Cardiac fibroblast (primary cell): ENCODE measurements around the gene CARD10.
A peak's percentile ranks its signal among the peaks of the same experiment; 100 is the strongest.

Source experiments
- DNase-seq, 2 donors: peaks; one replicate each; pipeline versions ENCODE4 v3.0.0 to v3.0.0-alpha.2; 2010; ENCODE audit warnings: low read depth in 2 of 2
- H3K4me3 ChIP-seq, 2 donors: replicated peaks in 1 of 2; 1 replicate in 1 of 2; 2 replicates in 1 of 2; pipeline ENCODE4 v1.5.1; 2011; ENCODE audit warnings: low read depth in 2 of 2, low read length in 2 of 2, mild to moderate bottlenecking in 2 of 2, moderate library complexity in 1 of 2
- CTCF ChIP-seq: IDR thresholded peaks from one replicate; pipeline ENCODE4 v1.5.1; 2011; ENCODE audit warnings: low read depth, mild to moderate bottlenecking, low read length, inconsistent platforms

Gene CARD10, protein sequence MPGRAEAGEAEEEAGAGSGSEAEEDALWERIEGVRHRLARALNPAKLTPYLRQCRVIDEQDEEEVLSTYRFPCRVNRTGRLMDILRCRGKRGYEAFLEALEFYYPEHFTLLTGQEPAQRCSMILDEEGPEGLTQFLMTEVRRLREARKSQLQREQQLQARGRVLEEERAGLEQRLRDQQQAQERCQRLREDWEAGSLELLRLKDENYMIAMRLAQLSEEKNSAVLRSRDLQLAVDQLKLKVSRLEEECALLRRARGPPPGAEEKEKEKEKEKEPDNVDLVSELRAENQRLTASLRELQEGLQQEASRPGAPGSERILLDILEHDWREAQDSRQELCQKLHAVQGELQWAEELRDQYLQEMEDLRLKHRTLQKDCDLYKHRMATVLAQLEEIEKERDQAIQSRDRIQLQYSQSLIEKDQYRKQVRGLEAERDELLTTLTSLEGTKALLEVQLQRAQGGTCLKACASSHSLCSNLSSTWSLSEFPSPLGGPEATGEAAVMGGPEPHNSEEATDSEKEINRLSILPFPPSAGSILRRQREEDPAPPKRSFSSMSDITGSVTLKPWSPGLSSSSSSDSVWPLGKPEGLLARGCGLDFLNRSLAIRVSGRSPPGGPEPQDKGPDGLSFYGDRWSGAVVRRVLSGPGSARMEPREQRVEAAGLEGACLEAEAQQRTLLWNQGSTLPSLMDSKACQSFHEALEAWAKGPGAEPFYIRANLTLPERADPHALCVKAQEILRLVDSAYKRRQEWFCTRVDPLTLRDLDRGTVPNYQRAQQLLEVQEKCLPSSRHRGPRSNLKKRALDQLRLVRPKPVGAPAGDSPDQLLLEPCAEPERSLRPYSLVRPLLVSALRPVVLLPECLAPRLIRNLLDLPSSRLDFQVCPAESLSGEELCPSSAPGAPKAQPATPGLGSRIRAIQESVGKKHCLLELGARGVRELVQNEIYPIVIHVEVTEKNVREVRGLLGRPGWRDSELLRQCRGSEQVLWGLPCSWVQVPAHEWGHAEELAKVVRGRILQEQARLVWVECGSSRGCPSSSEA

DNA sequence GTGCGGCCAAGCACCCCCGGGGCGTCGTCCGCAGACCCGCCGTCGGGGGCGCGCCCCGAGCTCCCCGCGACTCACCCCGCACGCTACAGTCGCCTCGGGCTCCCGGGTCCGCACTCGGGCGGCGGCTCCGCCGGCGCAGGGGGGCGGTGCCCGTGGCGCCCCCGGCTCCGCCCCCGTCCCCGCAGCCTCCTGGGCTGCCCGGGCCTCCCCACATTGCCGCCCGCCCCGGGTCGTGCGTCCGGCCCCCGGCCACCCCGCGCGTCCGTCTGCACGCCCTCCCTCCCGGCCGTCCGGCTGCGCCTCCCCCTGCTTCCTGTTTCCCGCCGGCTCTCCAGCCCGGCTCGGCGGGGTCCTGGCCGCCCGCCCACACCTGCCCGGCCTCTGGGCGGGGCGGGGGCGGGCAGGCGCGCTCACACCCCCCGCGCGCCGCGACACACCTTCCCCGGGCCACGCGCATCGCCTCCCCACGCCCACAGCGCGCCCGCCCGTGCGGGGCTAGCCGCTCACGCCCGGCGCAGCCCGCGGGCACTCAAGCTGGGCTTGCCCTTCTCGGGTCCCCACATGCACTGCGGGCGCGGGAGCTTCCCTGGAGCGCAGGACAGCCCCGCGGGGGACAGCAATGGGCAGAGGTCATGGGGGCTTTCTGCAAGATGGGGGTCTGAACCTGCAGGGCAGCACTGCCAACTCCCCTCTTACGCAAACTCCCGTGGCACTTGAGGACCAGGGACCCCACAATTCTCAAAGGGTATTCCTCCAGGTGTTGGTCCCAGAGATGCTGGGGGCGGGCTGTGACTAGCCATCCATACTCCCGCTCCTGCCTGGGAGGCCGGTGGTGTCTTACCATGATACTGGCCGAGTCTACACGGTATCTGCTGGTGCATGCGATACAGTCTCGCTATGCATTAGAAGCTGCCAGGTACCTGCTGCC lies at the start of gene CARD10:
CARD10 (minus strand) TSS at position 148 of the 928 bp plus-strand sequence. CDS start 215 bp downstream, outside the sequence.
- DNase-seq, result peak in 1 of 2 donors; percentile 42
- peak within 1 kb of the TSS; percentile 50 to 65 for H3K4me3 ChIP-seq
- TF ChIP-seq CTCF, result no peak

GRCh38 chr22:37568448-37569008 lies 49.3 kb upstream of the CARD10 start:
- no peak for TF ChIP-seq CTCF
- no peak for DNase-seq

DNA sequence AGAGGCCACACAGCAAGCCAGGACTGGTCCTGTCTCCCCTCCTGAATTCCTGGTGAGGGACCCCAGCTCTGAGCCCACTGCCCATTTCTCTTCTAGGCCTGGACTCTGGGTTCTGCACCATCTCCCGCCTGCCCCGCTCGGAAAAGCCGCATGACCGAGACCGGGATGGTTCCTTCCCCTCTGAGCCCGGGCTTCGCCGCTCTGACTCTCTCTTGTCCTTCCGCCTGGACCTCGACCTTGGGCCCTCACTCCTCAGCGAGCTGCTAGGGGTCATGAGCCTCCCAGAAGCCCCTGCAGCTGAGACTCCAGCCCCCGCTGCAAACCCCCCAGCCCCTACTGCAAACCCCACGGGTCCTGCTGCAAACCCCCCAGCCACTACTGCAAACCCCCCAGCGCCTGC lies 48.8 kb upstream of the CARD10 start:
- H3K4me3 ChIP-seq, result no peak overlapping the region
- DNase-seq, result no peak
- TF ChIP-seq CTCF, result no peak

More at GRCh38 chr22:37568448-37569008, 49.3 kb upstream of the CARD10 start:
- H3K4me3 ChIP-seq, result no peak overlapping the region

- H3K4me3 ChIP-seq, result no peak overlapping the region
- DNase-seq, result peak; percentile 67
- peak; percentile 92 for TF ChIP-seq CTCF
These were observed 47.9 kb upstream of the CARD10 start for GRCh38 chr22:37566903-37567798.

DNA sequence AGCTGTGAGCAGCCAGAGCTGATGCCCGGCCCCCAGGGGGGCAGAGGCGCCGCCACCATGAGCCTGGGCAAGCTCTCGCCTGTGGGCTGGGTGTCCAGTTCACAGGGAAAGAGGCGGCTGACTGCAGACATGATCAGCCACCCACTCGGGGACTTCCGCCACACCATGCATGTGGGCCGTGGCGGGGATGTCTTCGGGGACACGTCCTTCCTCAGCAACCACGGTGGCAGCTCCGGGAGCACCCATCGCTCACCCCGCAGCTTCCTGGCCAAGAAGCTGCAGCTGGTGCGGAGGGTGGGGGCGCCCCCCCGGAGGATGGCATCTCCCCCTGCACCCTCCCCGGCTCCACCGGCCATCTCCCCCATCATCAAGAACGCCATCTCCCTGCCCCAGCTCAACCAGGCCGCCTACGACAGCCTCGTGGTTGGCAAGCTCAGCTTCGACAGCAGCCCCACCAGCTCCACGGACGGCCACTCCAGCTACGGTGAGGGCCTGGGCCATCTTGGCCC lies 47.2 kb upstream of the CARD10 start:
- H3K4me3 ChIP-seq, result no peak overlapping the region
- TF ChIP-seq CTCF, result no peak
- no peak for DNase-seq
